Mammary epithelial cell (primary cell): ENCODE measurements around the gene TRIM77.
"Not testable (repeated sequence)": the region's sequence is repeated elsewhere in the genome, so short reads cannot be mapped to it uniquely, and the experiment has no call there.

Source experiments
- CTCF ChIP-seq, 2 donors: IDR thresholded peaks in 1 of 2; conservative IDR thresholded peaks in 1 of 2; 2 replicates each; pipeline ENCODE4 v1.5.1; 2011 to 2012; ENCODE audit warnings: inconsistent platforms in 2 of 2, low read length in 2 of 2, mild to moderate bottlenecking in 2 of 2, control low read depth in 1 of 2, low read depth in 1 of 2; ENCODE audit not compliant: insufficient read depth in 1 of 2; ENCODE audit errors: extremely low read depth in 1 of 2
- EZH2 ChIP-seq: IDR thresholded peaks from 2 replicates; pipeline ENCODE4 v1.6.1; 2012; ENCODE audit warnings: low read length, inconsistent platforms, borderline replicate concordance

- not testable (repeated sequence) for TF ChIP-seq EZH2
- peak in 1 of 2 donors; percentile 43 for TF ChIP-seq CTCF (conservative IDR thresholded peaks at IDR 0.05 in 1 of 2, IDR thresholded peaks at IDR 0.05 in 1 of 2; ENCODE audit: extremely low read depth in 1 of 2, insufficient read depth in 1 of 2, low read depth in 1 of 2, low read length in 2 of 2)
Observed at GRCh38 chr11:89675383-89675782, 34.7 kb upstream of the TRIM77 start.
